HCT116 (cell line): ENCODE measurements around the gene SLC5A1. TPM values are rescaled to one million over a fixed set of nuclear protein-coding genes. Genes with fewer than 3 reads are reported as not detected.

Experiments
- ATAC-seq: fragments of 200-7000 bp; cut with Tn5 transposase; 2 replicates; pipeline ENCODE4 v1.9.1; 2020; ENCODE audit warnings: mild to moderate bottlenecking, moderate library complexity
- BruUV-seq: library from RNA; stranded (reverse); fragments of 400-500 nt; replicated peaks from 2 replicates; lab custom pipeline; 2021; lab: Mats Ljungman, UMichigan
- CTCF ChIA-PET: fragments of 300-600 bp; sonication (Branson Sonifier 250); formaldehyde crosslinking; loops from one replicate; lab custom pipeline; 2021; ENCODE audit warnings: antibody characterized with exemption; lab: Charles Lee
- POLR2A ChIA-PET: fragments of 300-600, 350-600 bp; sonication (Branson Sonifier 250); formaldehyde crosslinking; loops from one replicate; lab custom pipeline; 2021; ENCODE audit warnings: antibody characterized with exemption; lab: Charles Lee
- RAD21 ChIA-PET, 2 experiments: fragments of 300-600 bp; sonication (Branson Sonifier 250); formaldehyde crosslinking; loops; one replicate each; lab custom pipeline; 2023; ENCODE audit warnings: low total read pairs in 2 of 2; ENCODE audit not compliant: uncharacterized antibody in 2 of 2, unreplicated experiment in 2 of 2, low non-redundant PET in 1 of 2; lab: Charles Lee
- DNase-seq: peaks from one replicate; pipeline ENCODE4 v3.0.0-alpha.2; 2010; ENCODE audit warnings: low read depth, low spot score
- H2AFZ ChIP-seq: fragments of 200-600 bp; shearing (Covaris generic), sonication (generic); 2 replicates; pipeline ENCODE4 v1.6.1; 2017; ENCODE audit warnings: low read depth, mixed run types, mixed read lengths, antibody characterized with exemption, low read length; ENCODE audit not compliant: poor library complexity, severe bottlenecking
- H3K27ac ChIP-seq: 2 replicates; pipeline ENCODE4 v1.5.1; 2012; ENCODE audit warnings: low read depth, low read length
- H3K27me3 ChIP-seq: fragments of 200-600 bp; sonication (generic); 2 replicates; pipeline ENCODE4 v1.6.1; 2016; ENCODE audit warnings: mixed run types, low read length, mixed read lengths; ENCODE audit not compliant: insufficient read depth
- H3K36me3 ChIP-seq, 2 experiments: fragments of 200-500 bp in 1 of 2; fragments of 200-600 bp in 1 of 2; sonication (Bioruptor generic) in 1 of 2; sonication (generic) in 1 of 2; 2 replicates each; pipeline versions ENCODE4 v1.5.1 to v1.6.1; 2014 to 2016; ENCODE audit warnings: low read length in 2 of 2, inconsistent platforms in 1 of 2, mixed read lengths in 1 of 2, mixed run types in 1 of 2; ENCODE audit not compliant: insufficient read depth in 2 of 2, control insufficient read depth in 1 of 2
- H3K4me1 ChIP-seq, 2 experiments: fragments of 200-600 bp in 1 of 2; sonication (generic) in 1 of 2; 2 replicates each; pipeline versions ENCODE4 v1.5.1 to v1.6.1; 2012 to 2017; ENCODE audit warnings: low read length in 2 of 2, inconsistent platforms in 1 of 2, mild to moderate bottlenecking in 1 of 2, mixed read lengths in 1 of 2, mixed run types in 1 of 2, moderate library complexity in 1 of 2; ENCODE audit not compliant: insufficient read depth in 2 of 2, control insufficient read depth in 1 of 2
- H3K4me2 ChIP-seq: fragments of 200-600 bp; sonication (generic); 2 replicates; pipeline ENCODE4 v1.6.1; 2017; ENCODE audit warnings: mixed run types, low read length, mixed read lengths
- H3K4me3 ChIP-seq, 2 experiments: fragments of 200-600 bp in 1 of 2; sonication (generic) in 1 of 2; replicated peaks in 1 of 2; 2 replicates each; pipeline ENCODE4 v1.5.1; 2011 to 2016; ENCODE audit warnings: low read length in 2 of 2, control low read depth in 1 of 2, low read depth in 1 of 2, mild to moderate bottlenecking in 1 of 2, mixed read lengths in 1 of 2, mixed run types in 1 of 2
- H3K79me2 ChIP-seq: fragments of 200-600 bp; sonication (generic); 2 replicates; pipeline ENCODE4 v1.6.1; 2017; ENCODE audit warnings: mild to moderate bottlenecking, mixed run types, low read length, moderate library complexity, mixed read lengths; ENCODE audit not compliant: insufficient read depth
- H3K9ac ChIP-seq: fragments of 200-600 bp; sonication (generic); 2 replicates; pipeline ENCODE4 v1.6.1; 2016; ENCODE audit warnings: low read length, mixed read lengths
- H3K9me2 ChIP-seq: fragments of 200-600 bp; sonication (generic), shearing (Covaris generic); 2 replicates; pipeline ENCODE4 v1.6.1; 2017; ENCODE audit warnings: mixed run types, mild to moderate bottlenecking, moderate library complexity; ENCODE audit not compliant: insufficient read depth
- H3K9me3 ChIP-seq, 2 experiments: fragments of 200-500 bp in 1 of 2; fragments of 200-600 bp in 1 of 2; sonication (Bioruptor generic) in 1 of 2; sonication (generic) in 1 of 2; 2 replicates each; pipeline ENCODE4 v1.6.1; 2014 to 2017; ENCODE audit warnings: low read length in 2 of 2, mixed read lengths in 2 of 2, inconsistent platforms in 1 of 2, low read depth in 1 of 2, mild to moderate bottlenecking in 1 of 2, mixed run types in 1 of 2, moderate library complexity in 1 of 2; ENCODE audit not compliant: control insufficient read depth in 1 of 2, insufficient read depth in 1 of 2
- H4K20me1 ChIP-seq: fragments of 200-600 bp; sonication (generic), shearing (Covaris generic); 2 replicates; pipeline ENCODE4 v1.6.1; 2017; ENCODE audit warnings: mixed run types, mild to moderate bottlenecking, moderate library complexity; ENCODE audit not compliant: insufficient read depth
- CBX3 ChIP-seq: IDR thresholded peaks from 2 replicates; pipeline ENCODE4 v1.6.1; 2012; ENCODE audit warnings: low read depth
- CEBPB ChIP-seq: IDR thresholded peaks from 2 replicates; pipeline ENCODE4 v1.6.1; 2012; ENCODE audit warnings: low read depth
- EGR1 ChIP-seq: IDR thresholded peaks from 2 replicates; pipeline ENCODE4 v1.6.1; 2012; ENCODE audit warnings: low read depth
- ELF1 ChIP-seq: IDR thresholded peaks from 2 replicates; pipeline ENCODE4 v1.6.1; 2012; ENCODE audit warnings: low read depth, borderline replicate concordance
- EZH2 ChIP-seq: fragments of 200-600 bp; sonication (generic); IDR thresholded peaks from 2 replicates; pipeline ENCODE4 v1.6.1; 2017; ENCODE audit warnings: antibody characterized with exemption, mixed run types
- EZH2phosphoT487 ChIP-seq: fragments of 200-600 bp; IDR thresholded peaks from 2 replicates; pipeline ENCODE4 v1.6.1; 2018; ENCODE audit warnings: antibody characterized with exemption, borderline replicate concordance
- FOSL1 ChIP-seq: IDR thresholded peaks from 2 replicates; pipeline ENCODE4 v1.6.1; 2012; ENCODE audit warnings: low read depth
- JUND ChIP-seq: IDR thresholded peaks from 2 replicates; pipeline ENCODE4 v1.6.1; 2012
- POLR2A ChIP-seq: IDR thresholded peaks from 2 replicates; pipeline ENCODE4 v1.7.0; 2011; ENCODE audit warnings: borderline replicate concordance; ENCODE audit not compliant: insufficient read depth, insufficient read length; ENCODE audit errors: extremely low read depth
- POLR2AphosphoS5 ChIP-seq: IDR thresholded peaks from 2 replicates; pipeline ENCODE4 v1.6.1; 2011; ENCODE audit warnings: mild to moderate bottlenecking, low read depth, low read length, moderate library complexity
- RAD21 ChIP-seq: IDR thresholded peaks from 2 replicates; pipeline ENCODE4 v1.6.1; 2012; ENCODE audit warnings: low read depth, mild to moderate bottlenecking
- SIN3A ChIP-seq: IDR thresholded peaks from 2 replicates; pipeline ENCODE4 v1.6.1; 2012; ENCODE audit warnings: low read depth
- SP1 ChIP-seq: IDR thresholded peaks from 2 replicates; pipeline ENCODE4 v1.6.1; 2012; ENCODE audit warnings: low read depth
- SRF ChIP-seq: IDR thresholded peaks from 2 replicates; pipeline ENCODE4 v1.6.1; 2012; ENCODE audit warnings: low read depth
- TCF7L2 ChIP-seq: IDR thresholded peaks from 2 replicates; pipeline ENCODE4 v1.7.0; 2011; ENCODE audit warnings: borderline replicate concordance, inconsistent platforms; ENCODE audit not compliant: insufficient read depth, insufficient read length; ENCODE audit errors: extremely low read depth
- YY1 ChIP-seq: IDR thresholded peaks from 2 replicates; pipeline ENCODE4 v1.6.1; 2011; ENCODE audit warnings: low read length, low read depth, moderate library complexity, mild to moderate bottlenecking; ENCODE audit not compliant: insufficient replicate concordance; ENCODE audit errors: extremely low read depth
- ZFX ChIP-seq: fragments of 450-650 bp; IDR thresholded peaks from 2 replicates; pipeline ENCODE4 v1.6.1; 2017
- ZNF274 ChIP-seq: fragments of 200-500 bp; sonication (Bioruptor generic); IDR thresholded peaks from 2 replicates; pipeline ENCODE4 v1.6.1; 2014; ENCODE audit warnings: mild to moderate bottlenecking, low read depth, low read length, inconsistent platforms
- intact Hi-C: fragments of 100-400 bp; cut with micrococcal nuclease; formaldehyde crosslinking; loops from 2 replicates; pipeline ENCODE4 v1.10.0; 2022
- total RNA-seq: library from RNA; stranded (reverse); gene quantifications from one replicate; pipeline ENCODE4 v1.2.1, GENCODE V29; 2021; ENCODE audit not compliant: unreplicated experiment
- TF ChIP-seq, protein P1 (sequence below): IDR thresholded peaks from 2 replicates; pipeline ENCODE4 v1.6.1; 2012; ENCODE audit warnings: low read depth
- TF ChIP-seq, protein P2 (sequence below), 3 experiments: fragments of 200-600 bp in 1 of 3; sonication (generic) in 1 of 3; IDR thresholded peaks in 2 of 3; conservative IDR thresholded peaks in 1 of 3; 2 replicates each; pipeline ENCODE4 v1.5.1; 2012 to 2017; ENCODE audit warnings: low read depth in 2 of 3, low read length in 2 of 3, antibody characterized with exemption in 1 of 3, borderline replicate concordance in 1 of 3, control low read depth in 1 of 3, mild to moderate bottlenecking in 1 of 3, mixed read lengths in 1 of 3, mixed run types in 1 of 3, moderate library complexity in 1 of 3; ENCODE audit not compliant: insufficient read depth in 1 of 3
- TF ChIP-seq, protein P3 (sequence below): IDR thresholded peaks from 2 replicates; pipeline ENCODE4 v1.6.1; 2012

Gene SLC5A1
- total RNA-seq, 1 experiment from 2014 or later = 0.32 TPM

DNA sequence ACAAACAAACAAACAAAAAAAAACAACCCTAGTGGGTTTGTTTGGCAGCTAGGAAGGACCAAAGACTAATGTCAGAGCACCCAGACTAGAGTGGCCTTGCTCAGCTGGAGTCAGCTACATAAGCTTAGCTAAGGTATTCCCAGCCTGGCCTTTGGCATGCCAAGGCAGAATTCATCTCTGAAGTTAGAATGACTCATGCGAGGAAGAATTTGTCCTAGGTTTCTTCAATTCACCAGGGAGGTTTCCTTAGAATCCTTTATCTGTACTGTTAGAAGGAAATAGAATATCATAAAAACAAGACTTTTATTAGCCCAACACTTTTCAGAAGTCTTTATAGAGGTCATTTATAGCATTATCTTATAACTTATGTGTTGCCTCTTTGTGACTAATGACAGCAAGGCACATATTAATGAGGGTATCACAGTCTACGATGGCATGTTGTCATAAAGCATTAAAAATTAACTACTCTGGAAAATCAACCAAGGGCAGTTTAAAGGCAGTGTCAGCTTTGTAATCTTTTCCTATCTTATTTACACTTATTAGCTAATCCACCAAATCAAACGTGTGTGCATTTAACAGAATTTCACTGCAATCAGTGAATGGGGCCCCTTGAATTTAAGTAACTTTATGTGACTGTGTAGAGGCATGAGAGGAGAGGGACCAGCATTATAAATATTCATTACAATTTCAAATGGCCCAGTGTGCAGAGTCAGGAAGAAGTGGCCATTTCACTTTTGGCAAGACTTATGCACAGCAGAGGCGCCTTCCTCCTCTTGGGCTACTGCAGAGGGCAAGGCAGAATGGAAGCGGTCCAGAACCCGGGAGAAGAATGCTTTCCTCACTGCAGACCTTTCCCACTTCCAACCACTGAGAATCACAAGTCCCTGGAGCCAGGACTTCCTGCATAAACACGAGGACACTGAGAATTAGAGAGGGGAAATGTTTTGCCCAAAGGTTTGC, 36.3 kb downstream of the SLC5A1 start:
- intact Hi-C loops = no loop called here
- Histone ChIP-seq H3K9me3 (no peaks in the 10 kb centered on the region), H2AFZ (peak overlapping the region; percentile 46), H3K4me2 (peak overlapping the region; percentile 55), H3K27ac (peak overlapping the region; percentile 4; the same call in 1 of the 2 replicates), H3K79me2 (no peaks in the 10 kb centered on the region), H3K9ac (no peak overlapping the region), H3K9me2 (no peaks in the 10 kb centered on the region), H3K27me3 (no peaks in the 10 kb centered on the region), H3K4me1 (peaks cover 18 to 24% of the 10 kb centered on the region in 2 experiments), H3K36me3 (no peaks in the 10 kb centered on the region), H3K4me3 (no peak overlapping the region), H4K20me1 (no peaks in the 10 kb centered on the region)
- ChIA-PET RAD21 (interaction anchor here (0.7 to 3.4 kb wide), 5 partner anchors 44 to 109 kb away, joined by 3 to 25 read pairs (median 3); no protein-coding TSS in a partner anchor), CTCF (interaction anchor here (0.6 to 7.3 kb wide), 6 partner anchors 8 to 126 kb away, joined by 3 to 129 read pairs (median 4); no protein-coding TSS in a partner anchor), POLR2A (interaction anchor here (0.7 to 1.1 kb wide), 2 partner anchors 29 to 102 kb away, joined by 3 to 5 read pairs; no protein-coding TSS in a partner anchor)
- no TSS peak for BruUV-seq
- peak; percentile 41 for DNase-seq
- ATAC-seq = peak; percentile 88
- TF ChIP-seq CEBPB (no peak), EZH2phosphoT487 (no peak), YY1 (no peak), EZH2 (no peak), POLR2A (no peak), POLR2AphosphoS5 (no peak), SIN3A (no peak), SP1 (0 out of 2 replicates have a peak, but pooled peaks have one; percentile 8), TCF7L2 (peak; percentile 20), FOSL1 (peak; percentile 56; the same call in 1 of the 2 replicates), ZFX (no peak), JUND (peak; percentile 58; the same call in 1 of the 2 replicates), CBX3 (no peak), SRF (0 out of 2 replicates have a peak, but pooled peaks have one; percentile 11), ELF1 (no peak), RAD21 (0 out of 2 replicates have a peak, but pooled peaks have one; percentile 18), ZNF274 (no peak), EGR1 (no peak)
- TF ChIP-seq, protein P1, sequence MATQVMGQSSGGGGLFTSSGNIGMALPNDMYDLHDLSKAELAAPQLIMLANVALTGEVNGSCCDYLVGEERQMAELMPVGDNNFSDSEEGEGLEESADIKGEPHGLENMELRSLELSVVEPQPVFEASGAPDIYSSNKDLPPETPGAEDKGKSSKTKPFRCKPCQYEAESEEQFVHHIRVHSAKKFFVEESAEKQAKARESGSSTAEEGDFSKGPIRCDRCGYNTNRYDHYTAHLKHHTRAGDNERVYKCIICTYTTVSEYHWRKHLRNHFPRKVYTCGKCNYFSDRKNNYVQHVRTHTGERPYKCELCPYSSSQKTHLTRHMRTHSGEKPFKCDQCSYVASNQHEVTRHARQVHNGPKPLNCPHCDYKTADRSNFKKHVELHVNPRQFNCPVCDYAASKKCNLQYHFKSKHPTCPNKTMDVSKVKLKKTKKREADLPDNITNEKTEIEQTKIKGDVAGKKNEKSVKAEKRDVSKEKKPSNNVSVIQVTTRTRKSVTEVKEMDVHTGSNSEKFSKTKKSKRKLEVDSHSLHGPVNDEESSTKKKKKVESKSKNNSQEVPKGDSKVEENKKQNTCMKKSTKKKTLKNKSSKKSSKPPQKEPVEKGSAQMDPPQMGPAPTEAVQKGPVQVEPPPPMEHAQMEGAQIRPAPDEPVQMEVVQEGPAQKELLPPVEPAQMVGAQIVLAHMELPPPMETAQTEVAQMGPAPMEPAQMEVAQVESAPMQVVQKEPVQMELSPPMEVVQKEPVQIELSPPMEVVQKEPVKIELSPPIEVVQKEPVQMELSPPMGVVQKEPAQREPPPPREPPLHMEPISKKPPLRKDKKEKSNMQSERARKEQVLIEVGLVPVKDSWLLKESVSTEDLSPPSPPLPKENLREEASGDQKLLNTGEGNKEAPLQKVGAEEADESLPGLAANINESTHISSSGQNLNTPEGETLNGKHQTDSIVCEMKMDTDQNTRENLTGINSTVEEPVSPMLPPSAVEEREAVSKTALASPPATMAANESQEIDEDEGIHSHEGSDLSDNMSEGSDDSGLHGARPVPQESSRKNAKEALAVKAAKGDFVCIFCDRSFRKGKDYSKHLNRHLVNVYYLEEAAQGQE = no peak
- TF ChIP-seq, protein P2, sequence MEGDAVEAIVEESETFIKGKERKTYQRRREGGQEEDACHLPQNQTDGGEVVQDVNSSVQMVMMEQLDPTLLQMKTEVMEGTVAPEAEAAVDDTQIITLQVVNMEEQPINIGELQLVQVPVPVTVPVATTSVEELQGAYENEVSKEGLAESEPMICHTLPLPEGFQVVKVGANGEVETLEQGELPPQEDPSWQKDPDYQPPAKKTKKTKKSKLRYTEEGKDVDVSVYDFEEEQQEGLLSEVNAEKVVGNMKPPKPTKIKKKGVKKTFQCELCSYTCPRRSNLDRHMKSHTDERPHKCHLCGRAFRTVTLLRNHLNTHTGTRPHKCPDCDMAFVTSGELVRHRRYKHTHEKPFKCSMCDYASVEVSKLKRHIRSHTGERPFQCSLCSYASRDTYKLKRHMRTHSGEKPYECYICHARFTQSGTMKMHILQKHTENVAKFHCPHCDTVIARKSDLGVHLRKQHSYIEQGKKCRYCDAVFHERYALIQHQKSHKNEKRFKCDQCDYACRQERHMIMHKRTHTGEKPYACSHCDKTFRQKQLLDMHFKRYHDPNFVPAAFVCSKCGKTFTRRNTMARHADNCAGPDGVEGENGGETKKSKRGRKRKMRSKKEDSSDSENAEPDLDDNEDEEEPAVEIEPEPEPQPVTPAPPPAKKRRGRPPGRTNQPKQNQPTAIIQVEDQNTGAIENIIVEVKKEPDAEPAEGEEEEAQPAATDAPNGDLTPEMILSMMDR (IDR thresholded peaks at IDR 0.05 in 2 of 3, conservative IDR thresholded peaks at IDR 0.05 in 1 of 3; ENCODE audit: borderline replicate concordance in 1 of 3, insufficient read depth in 1 of 3, low read depth in 2 of 3, low read length in 2 of 3) = no peak
- TF ChIP-seq, protein P3, sequence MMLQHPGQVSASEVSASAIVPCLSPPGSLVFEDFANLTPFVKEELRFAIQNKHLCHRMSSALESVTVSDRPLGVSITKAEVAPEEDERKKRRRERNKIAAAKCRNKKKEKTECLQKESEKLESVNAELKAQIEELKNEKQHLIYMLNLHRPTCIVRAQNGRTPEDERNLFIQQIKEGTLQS = no peak
